OCI-LY7 (cell line): Measurements from ENCODE around the gene SELENBP1. TPM values are rescaled to one million over a fixed set of nuclear protein-coding genes. Genes with fewer than 3 reads are reported as not detected.

Source experiments
- BruUV-seq: library from RNA; stranded (reverse); fragments of 400-500 nt; replicated peaks from 2 replicates; lab custom pipeline; 2021; lab: Mats Ljungman, UMichigan
- CTCF ChIA-PET: fragments of 300-600 bp; sonication (Branson Sonifier 250); formaldehyde crosslinking; loops from one replicate; lab custom pipeline; 2022; ENCODE audit warnings: antibody characterized with exemption; ENCODE audit not compliant: unreplicated experiment; lab: Charles Lee
- POLR2A ChIA-PET: fragments of 300-600 bp; sonication (Branson Sonifier 250); formaldehyde crosslinking; loops from one replicate; lab custom pipeline; 2022; ENCODE audit warnings: antibody characterized with exemption; lab: Charles Lee
- DNase-seq: peaks from one replicate; pipeline ENCODE4 v3.0.0-alpha.2; 2015; ENCODE audit warnings: low spot score
- H2AFZ ChIP-seq: fragments of 200-600 bp; sonication (generic), shearing (Covaris generic); 2 replicates; pipeline ENCODE4 v1.6.1; 2014; ENCODE audit warnings: mild to moderate bottlenecking, antibody characterized with exemption, low read length, moderate library complexity
- H3K27ac ChIP-seq: fragments of 200-600 bp; sonication (generic); 2 replicates; pipeline ENCODE4 v1.5.1; 2014; ENCODE audit warnings: mixed run types, low read depth, mild to moderate bottlenecking, moderate library complexity, low read length, inconsistent platforms; ENCODE audit not compliant: poor library complexity, severe bottlenecking
- H3K36me3 ChIP-seq: fragments of 200-600 bp; sonication (generic); 2 replicates; pipeline ENCODE4 v1.6.1; 2014; ENCODE audit warnings: mild to moderate bottlenecking, antibody characterized with exemption, low read length, moderate library complexity, mixed read lengths; ENCODE audit not compliant: insufficient read depth
- H3K4me1 ChIP-seq: fragments of 200-600 bp; sonication (generic); 2 replicates; pipeline ENCODE4 v1.5.1; 2014; ENCODE audit warnings: mild to moderate bottlenecking, low read length; ENCODE audit not compliant: insufficient read depth, poor library complexity, severe bottlenecking
- H3K4me2 ChIP-seq: fragments of 200-600 bp; sonication (generic); 2 replicates; pipeline ENCODE4 v1.6.1; 2014; ENCODE audit warnings: mild to moderate bottlenecking, low read length
- H3K4me3 ChIP-seq: fragments of 200-600 bp; sonication (generic); 2 replicates; pipeline ENCODE4 v1.5.1; 2014; ENCODE audit warnings: mild to moderate bottlenecking, low read depth, low read length; ENCODE audit not compliant: poor library complexity, severe bottlenecking
- H3K79me2 ChIP-seq: fragments of 200-600 bp; sonication (generic); 2 replicates; pipeline ENCODE4 v1.6.1; 2016; ENCODE audit warnings: low read depth, mild to moderate bottlenecking, low read length, moderate library complexity, mixed read lengths; ENCODE audit not compliant: insufficient read depth
- H3K9me2 ChIP-seq: fragments of 200-600 bp; sonication (generic); 2 replicates; pipeline ENCODE4 v1.6.1; 2016; ENCODE audit warnings: mild to moderate bottlenecking, low read length, mixed read lengths; ENCODE audit not compliant: insufficient read depth
- H3K9me3 ChIP-seq: fragments of 200-600 bp; sonication (generic); 2 replicates; pipeline ENCODE4 v1.6.1; 2014; ENCODE audit warnings: mild to moderate bottlenecking, mixed run types, low read length, mixed read lengths
- H4K20me1 ChIP-seq: fragments of 200-600 bp; sonication (generic); 2 replicates; pipeline ENCODE4 v1.6.1; 2014; ENCODE audit warnings: mild to moderate bottlenecking, antibody characterized with exemption, low read length, moderate library complexity, mixed read lengths; ENCODE audit not compliant: insufficient read depth
- CTCF ChIP-seq: fragments of 200-600 bp; sonication (generic); conservative IDR thresholded peaks from 2 replicates; pipeline ENCODE4 v1.5.1; 2014; ENCODE audit warnings: mild to moderate bottlenecking, antibody characterized with exemption, low read length, moderate library complexity, mixed read lengths
- EZH2phosphoT487 ChIP-seq: fragments of 200-600 bp; sonication (generic); IDR thresholded peaks from 2 replicates; pipeline ENCODE4 v1.6.1; 2018; ENCODE audit warnings: low read depth, borderline replicate concordance, mild to moderate bottlenecking, mixed run types, antibody characterized with exemption, low read length, moderate library complexity, mixed read lengths
- intact Hi-C: fragments of 100-400 bp; cut with micrococcal nuclease; formaldehyde crosslinking; loops from one replicate; pipeline ENCODE4 v1.10.0; 2022; ENCODE audit not compliant: unreplicated experiment
- total RNA-seq, 2 experiments: library from RNA; depleted of rRNA in 1 of 2; stranded (reverse); fragments of >200 nt in 1 of 2; shearing (Covaris generic) in 1 of 2; gene quantifications; 2 replicates each; pipeline ENCODE4 v1.2.3, GENCODE V29; 2014 to 2022

Gene SELENBP1
- total RNA-seq, 2 experiments from 2014 or later: not detected

DNA sequence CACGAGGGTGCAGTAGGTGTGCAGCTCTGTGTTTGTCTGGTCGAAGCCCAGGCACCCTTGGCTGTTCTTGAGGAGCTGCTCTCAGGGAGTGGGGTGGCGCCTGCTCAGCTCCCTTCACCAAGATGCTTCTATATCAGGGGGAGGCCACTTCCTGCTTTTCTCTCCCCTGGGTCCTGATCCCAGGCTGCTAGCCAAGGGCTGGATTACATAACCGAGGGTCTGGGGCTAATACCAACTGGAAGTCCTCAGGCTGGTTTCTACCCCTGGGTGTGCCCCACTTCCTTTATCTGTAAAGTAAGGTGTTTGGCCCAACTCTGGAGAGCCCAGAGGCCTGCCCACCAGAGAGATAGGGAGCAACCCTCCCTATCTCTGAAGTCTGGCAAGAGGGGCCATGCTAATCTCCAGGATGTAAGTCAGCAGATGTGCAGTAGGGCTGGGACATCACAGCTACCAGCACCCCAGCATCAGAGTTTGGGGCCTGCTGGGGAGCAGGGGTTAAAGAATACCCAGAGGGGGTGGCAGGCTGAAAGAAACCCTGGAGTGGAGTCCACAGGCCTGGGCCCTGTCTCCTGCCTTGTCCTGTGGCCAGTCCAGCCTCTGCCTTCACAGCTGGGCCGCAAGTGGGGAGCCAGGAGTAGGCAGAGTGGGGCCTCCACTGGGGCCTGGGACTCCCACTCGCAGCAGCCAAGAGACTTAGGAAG, 2.1 kb downstream of the SELENBP1 start:
- TF ChIP-seq EZH2phosphoT487 (no peak), CTCF (no peak)
- Histone ChIP-seq H4K20me1 (no peaks in the 10 kb centered on the region), H3K4me1 (peaks cover 6% of the 10 kb centered on the region), H3K79me2 (no peaks in the 10 kb centered on the region), H2AFZ (peak overlapping the region; percentile 54; the same call in 1 of the 2 replicates), H3K36me3 (no peaks in the 10 kb centered on the region), H3K9me2 (no peaks in the 10 kb centered on the region), H3K4me3 (no peak overlapping the region), H3K9me3 (no peaks in the 10 kb centered on the region), H3K27ac (no peak overlapping the region), H3K4me2 (no peak overlapping the region)
- intact Hi-C loops: no loop called here
- no peak for DNase-seq
- CTCF ChIA-PET: no interaction called here
- POLR2A ChIA-PET: no interaction called here
- BruUV-seq: no TSS peak

- no peaks in the 10 kb centered on the region for H3K9me2 ChIP-seq
- no peaks in the 10 kb centered on the region for H4K20me1 ChIP-seq
- H3K27ac ChIP-seq: no peak overlapping the region
- POLR2A ChIA-PET: interaction anchor here (0.7 kb wide), 1 partner anchor 206 kb away, joined by 3 read pairs; no protein-coding TSS in a partner anchor
- no peak for DNase-seq
- BruUV-seq: no TSS peak
- no peaks in the 10 kb centered on the region for H3K9me3 ChIP-seq
- no peaks in the 10 kb centered on the region for H3K36me3 ChIP-seq
- no peak overlapping the region for H3K4me3 ChIP-seq
- no peaks in the 10 kb centered on the region for H3K79me2 ChIP-seq
- no peak overlapping the region for H2AFZ ChIP-seq
- no peak overlapping the region for H3K4me2 ChIP-seq
- intact Hi-C loops: no loop called here
- TF ChIP-seq EZH2phosphoT487 (no peak), CTCF (no peak)
- peaks cover 6% of the 10 kb centered on the region for H3K4me1 ChIP-seq
- CTCF ChIA-PET: no interaction called here
Measured at GRCh38 chr1:151369621-151370048, 2.9 kb downstream of the SELENBP1 start.

DNA sequence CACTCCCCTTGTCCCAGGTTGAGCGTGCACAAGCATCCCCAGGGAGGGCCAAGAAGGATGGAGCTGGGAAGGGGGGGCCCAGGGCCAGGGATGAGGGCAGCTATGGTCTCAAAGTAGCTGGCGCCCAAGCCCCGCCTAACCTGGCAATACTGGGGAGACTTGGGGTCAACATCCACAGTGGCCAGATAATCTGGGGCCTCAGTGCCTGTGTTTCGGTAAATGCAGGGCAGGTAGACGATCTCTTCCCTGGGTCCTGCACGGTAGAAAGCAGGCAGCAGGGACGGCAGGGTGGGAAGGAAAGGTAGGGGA, 3.2 kb downstream of the SELENBP1 start:
- H3K27ac ChIP-seq: no peak overlapping the region
- peaks cover 6% of the 10 kb centered on the region for H3K4me1 ChIP-seq
- no peak overlapping the region for H3K4me3 ChIP-seq
- no peaks in the 10 kb centered on the region for H3K79me2 ChIP-seq
- no TSS peak for BruUV-seq
- H3K4me2 ChIP-seq: no peak overlapping the region
- no peaks in the 10 kb centered on the region for H4K20me1 ChIP-seq
- intact Hi-C loops: no loop called here
- ChIA-PET CTCF (no interaction called here), POLR2A (interaction anchor here (0.7 kb wide), 1 partner anchor 206 kb away, joined by 3 read pairs; no protein-coding TSS in a partner anchor)
- H3K36me3 ChIP-seq: no peaks in the 10 kb centered on the region
- DNase-seq: no peak
- H3K9me3 ChIP-seq: no peaks in the 10 kb centered on the region
- TF ChIP-seq CTCF (no peak), EZH2phosphoT487 (no peak)
- no peaks in the 10 kb centered on the region for H3K9me2 ChIP-seq
- no peak overlapping the region for H2AFZ ChIP-seq
